GM12878 (cell line): ENCODE data around the gene POLE3. TPM values are rescaled to one million over a fixed set of nuclear protein-coding genes. Genes with fewer than 3 reads are reported as not detected.
A peak's percentile ranks its signal among the peaks of the same experiment; 100 is the strongest.

Source experiments
- ATAC-seq: fragments of 200-7000 bp; cut with Tn5 transposase; 3 replicates; pipeline ENCODE4 v1.9.1; 2020; ENCODE audit warnings: mild to moderate bottlenecking, moderate library complexity
- BruUV-seq: library from RNA; stranded (reverse); fragments of 400-500 nt; replicated peaks from 2 replicates; lab custom pipeline; 2021; lab: Mats Ljungman, UMichigan
- CTCF ChIA-PET: fragments of 300-600 bp; sonication (Branson Sonifier 250); formaldehyde crosslinking; extraction: SDS; loops from one replicate; lab custom pipeline; 2021; ENCODE audit warnings: inconsistent platforms; lab: Yijun Ruan, JAX
- POLR2A ChIA-PET: fragments of 350-600 bp; formaldehyde crosslinking; extraction: SDS; loops from one replicate; lab custom pipeline; 2021; ENCODE audit warnings: inconsistent platforms; lab: Charles Lee
- RAD21 ChIA-PET: fragments of 300-600 bp; sonication (Branson Sonifier 250); formaldehyde crosslinking; loops from one replicate; lab custom pipeline; 2023; ENCODE audit warnings: antibody characterized with exemption; ENCODE audit not compliant: unreplicated experiment; lab: Charles Lee
- SMC1A ChIA-PET: fragments of 300-600 bp; sonication (Branson Sonifier 250); formaldehyde crosslinking; loops from one replicate; lab custom pipeline; 2023; ENCODE audit not compliant: unreplicated experiment, uncharacterized antibody; lab: Charles Lee
- DNase-seq: peaks from one replicate; pipeline ENCODE4 v3.0.0-alpha.2; 2011; ENCODE audit warnings: low read depth, low spot score
- FAIRE-seq: peaks from 3 replicates; lab custom pipeline; 2011; peaks lifted over from hg19 to GRCh38; lab: Jason Lieb, UNC
- H2AFZ ChIP-seq: 2 replicates; pipeline ENCODE4 v1.6.0; 2011; ENCODE audit warnings: low read depth, low read length, control low read depth; ENCODE audit not compliant: control insufficient read depth
- H3K27ac ChIP-seq: 2 replicates; pipeline ENCODE4 v1.5.1; 2011; ENCODE audit warnings: control low read depth; ENCODE audit not compliant: control insufficient read depth, insufficient read depth
- H3K27me3 ChIP-seq, 2 experiments: replicated peaks in 1 of 2; 2 replicates each; pipeline versions ENCODE4 v1.6.0 to v1.6.1; 2011; ENCODE audit warnings: low read length in 1 of 2; ENCODE audit not compliant: control insufficient read depth in 2 of 2, insufficient read depth in 2 of 2
- H3K36me3 ChIP-seq, 2 experiments: 2 replicates each; pipeline ENCODE4 v1.5.1; 2011; ENCODE audit warnings: low read length in 1 of 2; ENCODE audit not compliant: control insufficient read depth in 2 of 2, insufficient read depth in 2 of 2
- H3K4me1 ChIP-seq: 2 replicates; pipeline ENCODE4 v1.6.1; 2011; ENCODE audit warnings: mild to moderate bottlenecking, low read length, moderate library complexity, mixed read lengths; ENCODE audit not compliant: control insufficient read depth, insufficient read depth
- H3K4me2 ChIP-seq: 2 replicates; pipeline ENCODE4 v1.6.0; 2011; ENCODE audit warnings: control low read depth; ENCODE audit not compliant: control insufficient read depth, insufficient read depth
- H3K4me3 ChIP-seq: fragments of 200-600 bp; sonication (generic); 2 replicates; pipeline ENCODE4 v1.5.1; 2016
- H3K79me2 ChIP-seq: 2 replicates; pipeline ENCODE4 v1.6.0; 2011; ENCODE audit warnings: low read length; ENCODE audit not compliant: control insufficient read depth, insufficient read depth
- H3K9ac ChIP-seq: 2 replicates; pipeline ENCODE4 v1.8.0; 2011; ENCODE audit warnings: low read length, control low read depth, mixed read lengths; ENCODE audit not compliant: control insufficient read depth, insufficient read depth
- H3K9me3 ChIP-seq: replicated peaks from 3 replicates; pipeline ENCODE4 v1.5.1; 2011; ENCODE audit warnings: mild to moderate bottlenecking, low read length; ENCODE audit not compliant: control insufficient read depth, insufficient read depth
- H4K20me1 ChIP-seq: 2 replicates; pipeline ENCODE4 v1.6.0; 2011; ENCODE audit not compliant: control insufficient read depth, insufficient read depth
- EGR1 ChIP-seq, 2 experiments: IDR thresholded peaks; 1 replicate in 1 of 2; 2 replicates in 1 of 2; pipeline ENCODE4 v1.6.1; 2011 to 2012; ENCODE audit warnings: low read depth in 2 of 2, low read length in 2 of 2, borderline replicate concordance in 1 of 2, mild to moderate bottlenecking in 1 of 2, moderate library complexity in 1 of 2
- ESRRA ChIP-seq: IDR thresholded peaks from 2 replicates; pipeline ENCODE4 v1.6.1; 2012; ENCODE audit warnings: mild to moderate bottlenecking, low read length, improper control_type of control experiment
- GABPA ChIP-seq: IDR thresholded peaks from 2 replicates; pipeline ENCODE4 v1.6.1; 2014; ENCODE audit warnings: antibody characterized with exemption, low read depth, mild to moderate bottlenecking, inconsistent platforms
- HDAC2 ChIP-seq: fragments of 200-600 bp; sonication (generic); IDR thresholded peaks from 2 replicates; pipeline ENCODE4 v1.6.1; 2017
- MEF2B ChIP-seq: fragments of 450-650 bp; IDR thresholded peaks from 2 replicates; pipeline ENCODE4 v1.6.1; 2018; ENCODE audit warnings: mild to moderate bottlenecking, moderate library complexity; ENCODE audit not compliant: partially characterized antibody, poor library complexity, severe bottlenecking
- MXI1 ChIP-seq: fragments of 150-350 bp; IDR thresholded peaks from 2 replicates; pipeline ENCODE4 v1.6.1; 2011; ENCODE audit warnings: low read depth, mild to moderate bottlenecking, inconsistent platforms, low read length, improper control_type of control experiment
- MYB ChIP-seq: fragments of 150-350 bp; IDR thresholded peaks from 2 replicates; pipeline ENCODE4 v1.6.1; 2014; ENCODE audit warnings: mild to moderate bottlenecking, low read depth, low read length, borderline replicate concordance
- NBN ChIP-seq: fragments of 450-650 bp; IDR thresholded peaks from 2 replicates; pipeline ENCODE4 v1.6.1; 2016
- NFXL1 ChIP-seq: fragments of 450-650 bp; IDR thresholded peaks from 2 replicates; pipeline ENCODE4 v1.6.1; 2017; ENCODE audit warnings: antibody characterized with exemption, mild to moderate bottlenecking, borderline replicate concordance
- NR2C2 ChIP-seq: IDR thresholded peaks from 2 replicates; pipeline ENCODE4 v1.6.1; 2011; ENCODE audit warnings: borderline replicate concordance, low read depth; ENCODE audit not compliant: control insufficient read depth, insufficient read length
- RUNX3 ChIP-seq: IDR thresholded peaks from 2 replicates; pipeline ENCODE4 v1.6.1; 2012; ENCODE audit warnings: low read length, inconsistent platforms
- SIX5 ChIP-seq: IDR thresholded peaks from 2 replicates; pipeline ENCODE4 v1.6.1; 2011; ENCODE audit warnings: mild to moderate bottlenecking, low read depth, low read length, moderate library complexity; ENCODE audit not compliant: severe bottlenecking
- SREBF2 ChIP-seq: IDR thresholded peaks from 2 replicates; pipeline ENCODE4 v1.6.1; 2012; ENCODE audit warnings: mild to moderate bottlenecking, low read length
- STAT3 ChIP-seq: IDR thresholded peaks from 2 replicates; pipeline ENCODE4 v1.6.1; 2011; ENCODE audit warnings: low read depth, low read length, improper control_type of control experiment
- WRNIP1 ChIP-seq: IDR thresholded peaks from 2 replicates; pipeline ENCODE4 v1.6.1; 2011; ENCODE audit warnings: low read depth, low read length, improper control_type of control experiment, borderline replicate concordance
- YBX1 ChIP-seq: fragments of 450-650 bp; IDR thresholded peaks from 2 replicates; pipeline ENCODE4 v1.6.1; 2016; ENCODE audit warnings: antibody characterized with exemption
- ZNF217 ChIP-seq: fragments of 450-650 bp; IDR thresholded peaks from 2 replicates; pipeline ENCODE4 v1.6.1; 2017; ENCODE audit warnings: antibody characterized with exemption, mild to moderate bottlenecking
- ZNF622 ChIP-seq: fragments of 450-650 bp; IDR thresholded peaks from 2 replicates; pipeline ENCODE4 v1.6.1; 2017; ENCODE audit warnings: mild to moderate bottlenecking, inconsistent platforms
- WGBS: methylation state at CpG from one replicate; pipeline ENCODE4 v1.1.6; 2016; ENCODE audit warnings: low lambda C conversion rate; ENCODE audit not compliant: insufficient replicate concordance, insufficient coverage; ENCODE audit errors: missing lambda C conversion rate; 5-methylcytosine and 5-hydroxymethylcytosine counted together
- in situ Hi-C: fragments of 300-500 bp; cut with MboI; formaldehyde crosslinking; loops from 9 replicates; pipeline ENCODE4 v1.14.3; 2018; ENCODE audit warnings: mixed read lengths
- intact Hi-C: fragments of 100-400 bp; cut with micrococcal nuclease; formaldehyde crosslinking; loops from one replicate; pipeline ENCODE4 v1.14.2; 2022; ENCODE audit not compliant: unreplicated experiment
- polyA plus RNA-seq, 11 experiments: library from polyadenylated mRNA; depleted of rRNA in 4 of 11; unstranded in 6 of 11; stranded (reverse) in 5 of 11; fragments of >200 nt; fragmentation: Nextera tagmentation in 4 of 11; fragmentation: Illumina TruSeq in 1 of 11; extraction: Ambion mirVana in 4 of 11; extraction: Trizol in 1 of 11; gene quantifications; 1 replicate in 1 of 11; 2 replicates in 10 of 11; pipeline versions ENCODE4 v1.2.1 to v1.2.3, GENCODE V29; 2011 to 2016; ENCODE audit warnings: inconsistent platforms in 2 of 11, missing spikeins in 2 of 11, low read depth in 1 of 11
- total RNA-seq, 4 experiments: library from RNA; depleted of rRNA in 3 of 4; stranded (reverse); fragments of >200 nt in 3 of 4; fragmentation: Illumina TruSeq in 1 of 4; extraction: Trizol in 1 of 4; gene quantifications; 2 replicates each; pipeline versions ENCODE4 v1.2.1 to v1.2.3, GENCODE V29; 2013 to 2021
- TF ChIP-seq, protein P1 (sequence below): IDR thresholded peaks from 2 replicates; pipeline ENCODE4 v1.6.1; 2011; ENCODE audit warnings: borderline replicate concordance, low read depth, mild to moderate bottlenecking, moderate library complexity, low read length; ENCODE audit not compliant: insufficient read depth, poor library complexity, severe bottlenecking
- TF ChIP-seq, protein P2 (sequence below): fragments of 450-650 bp; IDR thresholded peaks from 2 replicates; pipeline ENCODE4 v1.6.1; 2018; ENCODE audit warnings: borderline replicate concordance, mild to moderate bottlenecking; ENCODE audit not compliant: partially characterized antibody

POLE3 gene
- total and polyA plus RNA-seq, 10 of the 15 experiments (the other 5 are each of a cell fraction or from before 2014, with no cell fraction given): 40.8 to 116 (median 80.2) TPM

- Histone ChIP-seq H3K4me1 (peaks cover 18% of the 10 kb centered on the region), H3K36me3 (peaks cover 5 to 7% of the 10 kb centered on the region in 2 experiments), H3K4me2 (peak overlapping the region; percentile 74), H3K27ac (no peak overlapping the region), H3K9ac (peak overlapping the region; percentile 52; the same call in 1 of the 2 replicates), H3K27me3 (no peaks in the 10 kb centered on the region), H3K9me3 (no peaks in the 10 kb centered on the region), H4K20me1 (no peaks in the 10 kb centered on the region), H2AFZ (no peak overlapping the region), H3K79me2 (peaks cover 5% of the 10 kb centered on the region), H3K4me3 (peak overlapping the region; percentile 77; the same call in 1 of the 2 replicates)
- FAIRE-seq (no peak), ATAC-seq (no peak), DNase-seq (no peak)
- TF ChIP-seq NFXL1: no peak
- no peak for TF ChIP-seq NR2C2
- no peak for TF ChIP-seq WRNIP1
- no peak for TF ChIP-seq STAT3
- TF ChIP-seq SREBF2: no peak
- TF ChIP-seq MYB: no peak
- no peak for TF ChIP-seq ZNF217
- TF ChIP-seq NBN: no peak
- TF ChIP-seq, protein P1, sequence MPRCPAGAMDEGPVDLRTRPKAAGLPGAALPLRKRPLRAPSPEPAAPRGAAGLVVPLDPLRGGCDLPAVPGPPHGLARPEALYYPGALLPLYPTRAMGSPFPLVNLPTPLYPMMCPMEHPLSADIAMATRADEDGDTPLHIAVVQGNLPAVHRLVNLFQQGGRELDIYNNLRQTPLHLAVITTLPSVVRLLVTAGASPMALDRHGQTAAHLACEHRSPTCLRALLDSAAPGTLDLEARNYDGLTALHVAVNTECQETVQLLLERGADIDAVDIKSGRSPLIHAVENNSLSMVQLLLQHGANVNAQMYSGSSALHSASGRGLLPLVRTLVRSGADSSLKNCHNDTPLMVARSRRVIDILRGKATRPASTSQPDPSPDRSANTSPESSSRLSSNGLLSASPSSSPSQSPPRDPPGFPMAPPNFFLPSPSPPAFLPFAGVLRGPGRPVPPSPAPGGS: no peak
- no peak for TF ChIP-seq MXI1
- no peak for TF ChIP-seq ESRRA
- no peak for TF ChIP-seq GABPA
- TF ChIP-seq, protein P2, sequence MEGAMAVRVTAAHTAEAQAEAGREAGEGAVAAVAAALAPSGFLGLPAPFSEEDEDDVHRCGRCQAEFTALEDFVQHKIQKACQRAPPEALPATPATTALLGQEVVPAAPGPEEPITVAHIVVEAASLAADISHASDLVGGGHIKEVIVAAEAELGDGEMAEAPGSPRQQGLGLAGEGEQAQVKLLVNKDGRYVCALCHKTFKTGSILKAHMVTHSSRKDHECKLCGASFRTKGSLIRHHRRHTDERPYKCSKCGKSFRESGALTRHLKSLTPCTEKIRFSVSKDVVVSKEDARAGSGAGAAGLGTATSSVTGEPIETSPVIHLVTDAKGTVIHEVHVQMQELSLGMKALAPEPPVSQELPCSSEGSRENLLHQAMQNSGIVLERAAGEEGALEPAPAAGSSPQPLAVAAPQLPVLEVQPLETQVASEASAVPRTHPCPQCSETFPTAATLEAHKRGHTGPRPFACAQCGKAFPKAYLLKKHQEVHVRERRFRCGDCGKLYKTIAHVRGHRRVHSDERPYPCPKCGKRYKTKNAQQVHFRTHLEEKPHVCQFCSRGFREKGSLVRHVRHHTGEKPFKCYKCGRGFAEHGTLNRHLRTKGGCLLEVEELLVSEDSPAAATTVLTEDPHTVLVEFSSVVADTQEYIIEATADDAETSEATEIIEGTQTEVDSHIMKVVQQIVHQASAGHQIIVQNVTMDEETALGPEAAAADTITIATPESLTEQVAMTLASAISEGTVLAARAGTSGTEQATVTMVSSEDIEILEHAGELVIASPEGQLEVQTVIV: no peak
- no peak for TF ChIP-seq HDAC2
- no peak for TF ChIP-seq SIX5
- TF ChIP-seq MEF2B: no peak
- no peak for TF ChIP-seq RUNX3
- no peak for TF ChIP-seq ZNF622
- no peak for TF ChIP-seq EGR1 (IDR thresholded peaks at IDR 0.05; ENCODE audit: borderline replicate concordance in 1 of 2, low read depth in 2 of 2, low read length in 2 of 2)
- no peak for TF ChIP-seq YBX1
- POLR2A ChIA-PET: interaction anchor here (0.6 to 3.4 kb wide), 5 partner anchors 24 to 1431 kb away, joined by 3 to 12 read pairs (median 3); partner anchors contain the start of gene ALAD
- intact Hi-C loops (loop anchor here (2.0 kb wide), 1 partner anchor 25 kb away; the partner anchor contains the start of gene ALAD), in situ Hi-C loops (no loop called here)
- CTCF ChIA-PET: interaction anchor here (0.8 to 1.2 kb wide), 2 partner anchors 8 to 31 kb away, joined by 4 read pairs; no protein-coding TSS in a partner anchor
- SMC1A ChIA-PET: interaction anchor here (0.6 to 0.9 kb wide), 2 partner anchors 11 to 26 kb away, joined by 3 read pairs; partner anchors contain the start of gene ALAD
- RAD21 ChIA-PET: interaction anchor here (2.0 kb wide), 1 partner anchor 26 kb away, joined by 6 read pairs; the partner anchor contains the start of gene ALAD
- no TSS peak for BruUV-seq
- 95% methylated on average over 6 of the region's 6 CpGs for WGBS
Observed at GRCh38 chr9:113375057-113376023, 35.1 kb downstream of the POLE3 start.
